Natural killer cell treated with Interleukin-12 subunit alpha and Interleukin-12 subunit beta and Interleukin-15 and Interleukin-18, amount 100 ng/mL, for 72 hours (primary cell): Measurements from ENCODE around the gene MYH4. TPM values are rescaled to one million over a fixed set of nuclear protein-coding genes. Genes with fewer than 3 reads are reported as not detected.

ENCODE experiments used
- ATAC-seq, 2 donors: fragments of 150-1000 bp; cut with Tn5 transposase in 1 of 2; sonication (Bioruptor Pico), chemical (Tn5 transposase) in 1 of 2; 2 replicates each; pipeline ENCODE4 v1.10.0; 2021
- DNase-seq: peaks from one replicate; pipeline ENCODE4 v3.0.0; 2022; ENCODE audit warnings: low spot score
- H3K27ac Mint-ChIP-seq, 2 donors: 1 replicate in 1 of 2; 2 replicates in 1 of 2; pipeline ENCODE4 v1.8.0; 2022; ENCODE audit warnings: mixed read lengths in 2 of 2, mild to moderate bottlenecking in 1 of 2, moderate library complexity in 1 of 2
- H3K27me3 Mint-ChIP-seq, 2 donors: 1 replicate in 1 of 2; 2 replicates in 1 of 2; pipeline ENCODE4 v1.8.0; 2022; ENCODE audit warnings: mixed read lengths in 2 of 2
- H3K36me3 Mint-ChIP-seq: one replicate; pipeline ENCODE4 v1.8.0; 2022; ENCODE audit warnings: mixed read lengths
- H3K4me1 Mint-ChIP-seq, 2 donors: 1 replicate in 1 of 2; 2 replicates in 1 of 2; pipeline ENCODE4 v1.8.0; 2022; ENCODE audit warnings: low read depth in 2 of 2, mixed read lengths in 2 of 2, mild to moderate bottlenecking in 1 of 2
- H3K4me3 Mint-ChIP-seq: one replicate; pipeline ENCODE4 v1.8.0; 2022; ENCODE audit warnings: mixed read lengths
- H3K9me3 Mint-ChIP-seq: 2 replicates; pipeline ENCODE4 v1.8.0; 2022; ENCODE audit warnings: mixed read lengths
- total RNA-seq, 2 donors: library from RNA; stranded (reverse); gene quantifications; one replicate each; pipeline ENCODE4 v1.2.3, GENCODE V29; 2022

Gene MYH4
- total RNA-seq, 2 donors from 2014 or later, result not detected

DNA sequence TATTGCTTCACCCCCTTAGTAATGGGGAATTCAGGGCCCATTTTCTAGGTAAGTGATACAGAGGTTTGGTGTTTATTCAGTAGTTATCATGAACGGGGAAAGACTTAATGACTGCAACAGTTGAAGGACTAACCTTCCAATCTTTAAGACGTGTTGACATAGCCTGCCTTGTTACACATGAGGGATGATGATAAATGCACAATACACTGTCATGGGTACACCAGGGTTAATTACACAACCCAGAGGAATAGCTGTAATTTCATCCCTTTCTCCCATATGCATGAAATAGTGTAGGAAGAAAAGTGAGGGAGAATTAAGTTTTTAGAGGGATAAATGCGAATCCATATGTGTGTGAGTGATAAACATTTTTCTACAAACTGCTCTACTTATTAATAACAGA is 10.7 kb downstream of the MYH4 start:
- DNase-seq, result no peak
- H3K4me3 Mint-ChIP-seq, result no peak overlapping the region
- ATAC-seq, result no peak
- no peaks in the 10 kb centered on the region for H3K9me3 Mint-ChIP-seq
- peaks cover 27 to 48% of the 10 kb centered on the region in 2 donors for H3K27me3 Mint-ChIP-seq
- no peak overlapping the region for H3K27ac Mint-ChIP-seq
- H3K4me1 Mint-ChIP-seq, result no peaks in the 10 kb centered on the region
- no peaks in the 10 kb centered on the region for H3K36me3 Mint-ChIP-seq

DNA sequence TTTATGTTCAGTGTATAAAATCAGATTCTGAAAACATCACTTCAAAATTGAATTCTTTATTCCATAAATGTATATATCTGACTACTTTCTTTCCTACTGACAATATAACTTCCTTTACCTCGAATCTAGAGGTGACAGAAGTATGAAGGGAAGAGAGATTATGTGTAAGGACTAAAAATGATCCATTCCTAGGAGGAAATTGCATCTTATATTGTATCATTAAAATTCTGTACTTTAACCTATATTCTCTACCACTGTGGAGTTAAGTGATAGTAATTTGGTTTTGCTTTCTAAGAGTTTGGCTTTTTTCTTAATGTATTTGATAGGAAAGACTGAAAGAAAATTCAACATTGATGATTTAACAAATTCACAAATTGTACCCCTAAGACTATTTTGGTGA is 11.4 kb downstream of the MYH4 start:
- ATAC-seq (no peak), DNase-seq (no peak)
- H3K27ac Mint-ChIP-seq, result no peak overlapping the region
- H3K4me3 Mint-ChIP-seq, result no peak overlapping the region
- no peaks in the 10 kb centered on the region for H3K9me3 Mint-ChIP-seq
- H3K4me1 Mint-ChIP-seq, result no peaks in the 10 kb centered on the region
- peaks cover 29 to 48% of the 10 kb centered on the region in 2 donors for H3K27me3 Mint-ChIP-seq
- no peaks in the 10 kb centered on the region for H3K36me3 Mint-ChIP-seq

DNA sequence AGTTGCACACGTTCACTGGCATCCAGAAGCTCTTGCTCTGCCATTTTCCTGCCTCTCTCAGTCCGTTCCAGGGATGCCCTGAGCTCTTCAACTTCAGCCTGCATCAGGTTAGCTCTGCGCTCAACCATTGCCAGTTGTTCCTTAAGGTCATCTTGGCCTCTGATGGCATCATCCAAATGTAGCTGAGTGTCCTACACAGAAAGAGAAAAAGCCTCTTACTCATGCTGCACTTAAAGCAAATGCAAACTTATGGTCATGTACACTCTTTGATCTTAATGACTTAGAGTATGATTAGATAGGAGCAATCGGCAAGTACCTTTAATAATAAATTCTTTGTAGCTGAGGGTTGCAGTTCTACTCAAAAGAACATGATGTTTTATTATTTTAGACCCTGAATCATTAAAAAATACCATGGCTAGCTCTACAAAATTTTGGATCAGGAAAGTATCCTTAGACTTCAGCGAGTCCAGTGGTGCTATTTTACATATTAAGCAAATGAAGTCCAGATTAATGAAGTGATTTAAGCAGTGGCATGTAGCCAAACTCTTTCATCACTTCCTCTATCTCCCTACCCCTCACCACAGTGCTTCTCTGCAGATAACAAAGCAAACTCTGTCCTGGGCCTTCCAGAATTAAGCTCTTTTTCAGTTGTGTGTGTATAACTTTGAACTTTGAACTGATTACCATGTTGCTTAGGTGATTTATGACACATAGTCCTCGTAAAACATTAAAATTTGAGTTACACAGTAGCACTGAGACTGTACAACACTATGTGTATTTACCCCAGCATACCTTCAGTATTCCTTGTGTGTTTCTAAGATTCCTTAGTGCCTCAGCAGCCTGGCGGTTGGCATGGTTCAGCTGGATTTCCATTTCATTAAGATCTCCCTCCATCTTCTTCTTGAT is 22.1 kb downstream of the MYH4 start:
- H3K36me3 Mint-ChIP-seq, result no peaks in the 10 kb centered on the region
- no peak for ATAC-seq
- no peaks in the 10 kb centered on the region for H3K9me3 Mint-ChIP-seq

DNA sequence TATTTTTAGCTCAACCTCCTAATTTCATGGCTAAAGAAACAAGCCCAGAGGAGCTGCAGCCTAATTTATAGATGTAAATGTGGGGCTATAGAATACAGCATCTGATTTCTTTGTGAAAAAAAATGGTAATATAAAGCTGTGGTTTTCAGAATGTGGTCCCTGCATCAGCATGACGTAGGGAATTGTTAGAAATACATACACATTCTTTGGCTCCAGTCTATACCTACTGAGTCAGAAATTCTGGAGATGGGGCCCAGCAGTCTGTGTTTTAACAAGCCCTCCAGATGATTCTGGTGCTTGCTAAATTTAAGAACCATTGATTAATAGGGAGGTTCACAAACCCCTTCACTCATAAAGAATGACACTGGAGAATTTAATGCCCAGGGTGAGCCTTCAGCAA is 29.5 kb downstream of the MYH4 start:
- ATAC-seq, result no peak
- Mint-ChIP-seq H3K4me3 (no peak overlapping the region), H3K27ac (no peak overlapping the region), H3K36me3 (no peaks in the 10 kb centered on the region), H3K27me3 (peaks cover 41 to 55% of the 10 kb centered on the region in 2 donors), H3K4me1 (peaks cover 0 to 4% of the 10 kb centered on the region in 2 donors), H3K9me3 (no peaks in the 10 kb centered on the region)
- DNase-seq, result no peak

More for the DNA sequence above, 22.1 kb downstream of the MYH4 start:
- Mint-ChIP-seq H3K4me3 (no peak overlapping the region), H3K27ac (no peak overlapping the region), H3K27me3 (peaks cover 40 to 48% of the 10 kb centered on the region in 2 donors), H3K4me1 (no peaks in the 10 kb centered on the region)
- no peak for DNase-seq

DNA sequence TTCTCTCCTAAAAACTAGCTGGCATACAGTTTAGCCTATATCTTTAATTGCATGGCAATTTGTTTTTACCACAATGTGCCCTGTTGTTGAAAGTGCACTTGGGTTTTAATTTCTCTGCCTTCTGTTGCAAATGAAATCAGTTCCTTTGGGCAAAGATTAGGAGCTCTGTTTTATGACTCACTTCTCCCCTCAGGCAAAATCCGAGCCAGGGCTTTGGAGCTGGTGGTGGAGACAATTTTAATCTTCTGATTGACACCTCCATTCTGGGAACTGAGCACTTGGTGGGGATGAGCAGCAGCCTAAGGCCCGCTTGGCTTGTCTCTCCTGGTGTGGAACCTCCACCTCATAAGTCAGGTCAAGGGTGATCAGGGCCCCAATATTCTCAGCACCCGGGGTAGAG is 34.3 kb downstream of the MYH4 start:
- peaks cover 4% of the 10 kb centered on the region for H3K36me3 Mint-ChIP-seq
- H3K4me3 Mint-ChIP-seq, result no peak overlapping the region
- H3K27ac Mint-ChIP-seq, result no peak overlapping the region
- H3K4me1 Mint-ChIP-seq, result peaks cover 0 to 4% of the 10 kb centered on the region in 2 donors
- H3K27me3 Mint-ChIP-seq, result peaks cover 39 to 65% of the 10 kb centered on the region in 2 donors
- H3K9me3 Mint-ChIP-seq, result no peaks in the 10 kb centered on the region
- DNase-seq (no peak), ATAC-seq (no peak)

DNA sequence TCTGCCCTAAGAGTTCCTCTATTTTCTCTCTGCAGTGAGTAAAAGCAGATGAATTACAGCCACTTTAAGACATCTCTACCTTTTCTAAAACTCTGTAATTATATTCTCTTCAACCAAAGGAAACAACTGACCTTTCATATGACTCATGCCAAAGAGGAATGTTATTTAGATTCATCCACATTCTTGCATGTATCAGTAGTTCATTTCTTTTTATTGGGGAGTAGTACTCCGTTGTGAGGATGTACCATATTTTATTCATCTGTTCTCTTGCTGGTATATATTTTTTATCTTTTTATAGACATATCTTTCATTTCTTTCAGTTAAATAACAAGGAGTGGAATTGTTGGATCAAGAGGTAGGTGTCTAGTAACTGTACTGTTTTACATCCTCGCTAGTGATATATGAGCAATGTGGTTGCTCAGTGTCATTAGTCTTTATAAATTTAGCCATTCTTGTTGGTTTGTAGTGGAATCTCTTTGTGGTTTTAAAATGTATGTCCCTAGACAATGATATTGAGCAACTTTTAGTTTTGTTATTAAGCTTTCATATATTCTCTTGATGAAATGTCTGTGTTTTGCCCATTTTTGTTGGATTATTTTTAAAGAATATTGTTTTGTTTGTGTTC is 39.8 kb downstream of the MYH4 start:
- ATAC-seq (no peak), DNase-seq (no peak)
- H3K4me1 Mint-ChIP-seq, result no peaks in the 10 kb centered on the region
- H3K9me3 Mint-ChIP-seq, result no peaks in the 10 kb centered on the region
- no peak overlapping the region for H3K4me3 Mint-ChIP-seq
- H3K27me3 Mint-ChIP-seq, result peaks cover 39 to 81% of the 10 kb centered on the region in 2 donors
- no peak overlapping the region for H3K27ac Mint-ChIP-seq
- H3K36me3 Mint-ChIP-seq, result peaks cover 4% of the 10 kb centered on the region

DNA sequence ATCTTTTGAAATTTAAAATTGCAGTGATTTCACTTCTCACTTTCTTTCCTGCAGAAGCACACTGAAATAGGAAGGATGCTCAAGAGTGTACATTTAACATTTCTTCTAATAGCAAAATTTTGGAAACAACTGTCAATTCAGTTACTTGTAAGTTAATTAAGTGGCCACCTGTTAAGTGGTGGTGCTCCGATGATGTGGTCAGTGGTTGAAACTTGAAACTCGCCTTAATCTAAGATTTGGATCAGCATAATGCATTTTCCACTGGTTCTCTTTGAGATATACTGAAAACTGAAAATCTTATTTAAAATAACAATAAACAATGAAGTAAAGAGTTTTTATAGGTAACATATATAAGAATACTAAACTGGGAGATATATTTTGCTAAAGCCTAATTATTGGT is 40.6 kb downstream of the MYH4 start:
- no peaks in the 10 kb centered on the region for H3K4me1 Mint-ChIP-seq
- peaks cover 38 to 77% of the 10 kb centered on the region in 2 donors for H3K27me3 Mint-ChIP-seq
- no peak overlapping the region for H3K4me3 Mint-ChIP-seq
- no peak for ATAC-seq
- no peaks in the 10 kb centered on the region for H3K9me3 Mint-ChIP-seq
- no peak overlapping the region for H3K27ac Mint-ChIP-seq
- DNase-seq, result no peak
- peaks cover 4% of the 10 kb centered on the region for H3K36me3 Mint-ChIP-seq

DNA sequence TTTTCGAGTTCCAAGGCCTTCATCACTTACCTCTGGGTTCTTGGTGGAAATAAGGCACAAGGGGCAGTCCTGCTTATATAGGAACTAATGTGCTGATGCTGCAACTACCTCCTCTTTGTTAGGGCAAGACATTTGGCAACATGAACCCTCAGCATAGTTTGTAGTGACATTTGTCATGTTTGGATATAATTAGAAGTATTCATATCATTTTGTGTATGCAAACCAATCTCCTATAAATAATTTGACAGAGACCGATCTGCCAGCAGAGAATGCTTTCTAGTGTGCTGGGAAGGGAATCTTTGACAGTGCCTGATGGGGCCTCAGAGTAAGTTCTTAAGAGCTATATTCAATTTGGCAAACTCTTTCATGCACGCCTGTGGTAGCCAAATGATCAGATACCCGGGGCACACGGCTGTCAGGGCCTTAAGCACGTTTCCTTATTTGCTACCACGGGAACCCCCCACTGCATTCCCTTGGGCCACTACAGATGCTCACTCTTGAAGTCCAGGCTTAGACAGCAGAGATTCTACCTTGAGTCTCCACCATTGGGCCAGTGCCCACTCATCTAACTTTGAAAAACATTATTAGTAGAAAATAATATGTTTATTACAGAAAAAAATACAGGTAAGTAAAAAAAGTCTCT is 47.3 kb downstream of the MYH4 start, which contains the start of gene MYH8:
MYH8 (minus strand) TSS at position 51 of the 643 bp plus-strand sequence. CDS start 1,723 bp downstream, outside the sequence.
- Mint-ChIP-seq H3K4me3 (no peak within 1 kb of the TSS), H3K4me1 (no peaks in the 10 kb centered on the region), H3K27ac (no peak within 1 kb of the TSS), H3K36me3 (no peaks in the 10 kb centered on the region), H3K9me3 (no peaks in the 10 kb centered on the region), H3K27me3 (peaks cover 24 to 29% of the 10 kb centered on the region in 2 donors)
- no peak for DNase-seq
- ATAC-seq, result no peak

DNA sequence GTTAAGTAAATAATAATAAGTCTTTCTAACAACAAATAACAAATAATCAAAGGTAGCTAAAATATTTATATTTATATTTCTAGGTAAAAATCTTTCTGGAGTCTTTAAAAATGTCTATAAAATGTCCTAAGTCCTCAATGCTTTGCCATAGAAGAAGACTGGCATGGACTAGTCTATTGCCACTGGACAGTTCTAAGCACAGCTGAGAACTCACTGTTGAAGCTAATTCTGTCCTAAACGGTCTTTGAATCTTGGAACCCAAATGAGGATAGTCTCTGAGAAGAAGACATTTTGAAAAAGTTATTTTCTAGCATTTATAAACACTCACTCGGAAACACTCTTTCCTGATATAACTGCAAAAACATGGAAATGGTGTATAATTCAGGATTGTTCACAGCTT is 48.1 kb downstream of the MYH4 start:
- Mint-ChIP-seq H3K9me3 (no peaks in the 10 kb centered on the region), H3K27me3 (peaks cover 18 to 25% of the 10 kb centered on the region in 2 donors), H3K27ac (no peak overlapping the region), H3K4me1 (no peaks in the 10 kb centered on the region), H3K36me3 (no peaks in the 10 kb centered on the region), H3K4me3 (no peak overlapping the region)
- DNase-seq, result no peak
- ATAC-seq, result no peak

DNA sequence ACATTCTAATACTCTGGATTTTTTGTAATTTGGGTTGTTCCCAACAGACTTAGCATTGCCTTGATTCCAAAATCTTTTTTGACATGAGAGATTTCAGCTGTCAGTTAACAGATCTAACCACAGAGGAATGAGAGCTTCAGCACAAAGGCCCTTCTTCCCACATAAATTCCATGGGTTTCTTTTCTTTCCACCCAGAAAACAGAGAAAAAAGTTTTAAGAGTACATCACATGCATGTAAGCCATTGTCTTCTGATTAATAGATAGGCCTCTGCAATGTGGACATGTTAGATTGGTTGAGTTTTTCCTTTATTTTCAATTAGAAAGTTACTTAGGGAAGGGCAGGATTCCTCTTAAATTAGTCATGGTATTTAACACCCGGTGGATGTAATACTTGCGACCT is 48.5 kb downstream of the MYH4 start:
- no peak for ATAC-seq
- Mint-ChIP-seq H3K4me1 (peaks cover 0 to 3% of the 10 kb centered on the region in 2 donors), H3K4me3 (no peak overlapping the region), H3K36me3 (no peaks in the 10 kb centered on the region), H3K9me3 (no peaks in the 10 kb centered on the region), H3K27ac (no peak overlapping the region), H3K27me3 (peaks cover 21 to 29% of the 10 kb centered on the region in 2 donors)
- DNase-seq, result no peak

DNA sequence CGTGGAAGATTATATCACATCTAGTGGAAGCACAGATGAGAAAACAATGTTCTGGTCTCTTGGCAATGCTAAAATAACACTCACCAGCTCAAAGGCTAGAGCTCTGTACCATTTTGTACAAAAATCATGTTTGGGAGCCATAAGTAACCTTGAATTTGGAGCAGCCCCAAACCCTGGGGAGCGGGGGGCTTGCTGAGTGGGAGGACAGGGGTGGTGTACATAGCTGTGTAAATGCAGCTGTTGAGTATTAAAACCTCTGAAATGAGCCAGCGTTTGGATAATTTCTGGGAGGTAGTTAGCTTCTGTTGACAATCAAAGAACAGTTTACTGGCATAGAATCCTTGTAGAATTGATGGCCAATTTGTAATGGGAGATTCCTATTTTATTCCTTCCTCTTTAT is 51.9 kb downstream of the MYH4 start:
- Mint-ChIP-seq H3K36me3 (no peaks in the 10 kb centered on the region), H3K27me3 (peaks cover 32 to 37% of the 10 kb centered on the region in 2 donors), H3K4me1 (peaks cover 0 to 3% of the 10 kb centered on the region in 2 donors), H3K9me3 (no peaks in the 10 kb centered on the region), H3K4me3 (no peak overlapping the region), H3K27ac (no peak overlapping the region)
- no peak for DNase-seq
- ATAC-seq, result no peak

DNA sequence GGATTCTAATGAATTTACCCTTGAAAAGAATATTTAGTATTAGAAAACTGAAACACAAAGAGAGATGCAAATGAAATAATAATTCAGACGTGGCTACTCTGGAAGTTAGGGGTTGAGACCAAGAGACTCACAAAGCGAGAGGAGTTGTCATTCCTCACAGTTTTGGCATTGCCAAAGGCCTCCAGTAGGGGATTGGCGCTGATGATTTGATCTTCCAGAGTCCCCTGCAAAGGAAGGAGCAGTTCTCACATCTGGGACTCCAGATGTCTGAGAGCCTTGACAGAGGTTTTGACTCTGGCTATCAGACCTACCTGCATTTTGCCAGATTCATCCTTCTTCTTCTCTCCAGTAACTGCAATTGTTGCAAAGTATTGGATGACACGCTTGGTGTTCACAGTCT is 54.2 kb downstream of the MYH4 start:
- Mint-ChIP-seq H3K36me3 (no peaks in the 10 kb centered on the region), H3K4me1 (peaks cover 0 to 3% of the 10 kb centered on the region in 2 donors), H3K27ac (no peak overlapping the region), H3K27me3 (peaks cover 32 to 34% of the 10 kb centered on the region in 2 donors), H3K9me3 (no peaks in the 10 kb centered on the region), H3K4me3 (no peak overlapping the region)
- no peak for DNase-seq
- no peak for ATAC-seq

DNA sequence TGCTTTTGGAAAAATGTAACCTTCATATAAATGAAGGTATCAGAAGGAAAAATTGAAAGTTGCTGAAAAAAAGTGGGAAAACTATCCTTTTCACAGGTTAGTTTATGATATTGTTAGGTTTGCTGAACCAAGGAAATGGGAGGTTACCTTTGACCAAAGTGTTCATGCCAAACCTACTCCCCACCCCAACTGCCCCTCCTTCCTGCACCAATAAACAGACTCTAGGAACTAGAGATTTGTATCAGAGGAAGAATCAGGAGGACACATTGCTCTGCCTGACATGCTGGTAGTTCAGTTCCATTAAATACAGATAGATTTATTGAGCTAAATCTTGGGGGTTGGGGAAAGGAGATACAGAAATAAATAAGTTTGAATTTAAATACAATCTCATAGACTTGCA is 65.8 kb downstream of the MYH4 start:
- peaks cover 22 to 46% of the 10 kb centered on the region in 2 donors for H3K27me3 Mint-ChIP-seq
- no peaks in the 10 kb centered on the region for H3K4me1 Mint-ChIP-seq
- H3K4me3 Mint-ChIP-seq, result no peak overlapping the region
- DNase-seq, result no peak
- no peak for ATAC-seq
- H3K9me3 Mint-ChIP-seq, result no peaks in the 10 kb centered on the region
- H3K27ac Mint-ChIP-seq, result no peak overlapping the region
- no peaks in the 10 kb centered on the region for H3K36me3 Mint-ChIP-seq

DNA sequence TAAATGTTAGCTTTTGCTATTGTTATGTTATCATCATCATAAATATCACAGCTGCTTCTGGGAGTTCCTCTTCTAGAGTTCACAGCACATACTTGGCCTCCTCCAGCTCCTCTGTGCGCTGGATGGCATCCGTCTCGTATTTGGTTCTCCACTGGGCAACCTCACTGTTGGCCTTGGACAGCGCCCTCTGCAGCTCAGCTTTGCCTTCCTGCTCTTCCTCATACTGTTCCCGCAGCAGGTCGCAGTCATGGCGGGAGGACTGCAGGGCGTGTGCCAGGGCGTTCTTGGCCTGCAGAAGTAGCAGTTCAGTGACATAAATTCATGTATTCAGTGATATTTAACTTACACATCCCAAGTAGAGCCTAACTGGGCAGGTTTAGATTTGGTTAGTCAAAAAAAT is 71.0 kb downstream of the MYH4 start:
- no peaks in the 10 kb centered on the region for H3K9me3 Mint-ChIP-seq
- no peaks in the 10 kb centered on the region for H3K4me1 Mint-ChIP-seq
- no peaks in the 10 kb centered on the region for H3K36me3 Mint-ChIP-seq
- no peak for DNase-seq
- H3K4me3 Mint-ChIP-seq, result no peak overlapping the region
- H3K27ac Mint-ChIP-seq, result no peak overlapping the region
- ATAC-seq, result no peak
- H3K27me3 Mint-ChIP-seq, result peaks cover 30 to 40% of the 10 kb centered on the region in 2 donors
